ENCODE results near the gene GSTM2.
"Not testable (repeated sequence)": the region's sequence is repeated elsewhere in the genome, so short reads cannot be mapped to it uniquely, and the experiment has no call there.

Gene GSTM2

DNA sequence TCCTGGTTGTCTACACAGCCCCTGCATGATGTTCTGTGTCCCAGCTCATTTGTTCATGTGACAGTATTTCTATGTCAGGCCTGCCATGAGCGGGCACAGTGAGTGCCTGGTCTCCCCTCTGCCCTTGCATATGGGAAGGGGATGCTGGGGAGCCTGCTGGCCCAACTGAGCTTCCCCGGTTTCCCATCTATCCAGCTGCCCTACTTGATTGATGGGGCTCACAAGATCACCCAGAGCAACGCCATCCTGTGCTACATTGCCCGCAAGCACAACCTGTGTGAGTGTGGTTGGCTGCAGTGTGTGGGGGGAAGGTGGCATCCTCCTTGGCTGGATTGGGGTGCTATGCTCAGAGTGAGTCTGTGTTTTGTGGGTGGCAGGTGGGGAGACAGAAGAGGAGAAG, 10.5 kb upstream of the GSTM2 start:
- H3K36me3 ChIP-seq (ENCODE audit: control insufficient read depth, insufficient read depth, low read length) = no peaks in the 10 kb centered on the region
- peaks cover 3% of the 10 kb centered on the region for H3K4me1 ChIP-seq (ENCODE audit: control insufficient read depth, insufficient read depth, low read length)
- no peak overlapping the region for H3K9ac ChIP-seq (ENCODE audit: low read depth, low read length)
- no peaks in the 10 kb centered on the region for H3K9me3 ChIP-seq (ENCODE audit: control insufficient read depth, insufficient read depth, low read length)
- H3K4me3 ChIP-seq (ENCODE audit: low read depth, low read length) = no peak overlapping the region
- H3K27me3 ChIP-seq (ENCODE audit: control insufficient read depth, insufficient read depth, low read length) = peaks cover 13% of the 10 kb centered on the region

GRCh38 chr1:109657970-109658369, 9.9 kb upstream of the GSTM2 start:
- peaks cover 3% of the 10 kb centered on the region for H3K4me1 ChIP-seq (ENCODE audit: control insufficient read depth, insufficient read depth, low read length)
- H3K36me3 ChIP-seq (ENCODE audit: control insufficient read depth, insufficient read depth, low read length) = no peaks in the 10 kb centered on the region
- H3K4me3 ChIP-seq (ENCODE audit: low read depth, low read length) = no peak overlapping the region
- no peaks in the 10 kb centered on the region for H3K9me3 ChIP-seq (ENCODE audit: control insufficient read depth, insufficient read depth, low read length)
- peaks cover 13% of the 10 kb centered on the region for H3K27me3 ChIP-seq (ENCODE audit: control insufficient read depth, insufficient read depth, low read length)
- no peak overlapping the region for H3K9ac ChIP-seq (ENCODE audit: low read depth, low read length)

GRCh38 chr1:109658533-109659042, 9.3 kb upstream of the GSTM2 start:
- Histone ChIP-seq H3K9ac (ENCODE audit: low read depth, low read length) (no peak overlapping the region), H3K36me3 (ENCODE audit: control insufficient read depth, insufficient read depth, low read length) (no peaks in the 10 kb centered on the region), H3K9me3 (ENCODE audit: control insufficient read depth, insufficient read depth, low read length) (no peaks in the 10 kb centered on the region), H3K4me3 (ENCODE audit: low read depth, low read length) (no peak overlapping the region), H3K4me1 (ENCODE audit: control insufficient read depth, insufficient read depth, low read length) (peaks cover 3% of the 10 kb centered on the region), H3K27me3 (ENCODE audit: control insufficient read depth, insufficient read depth, low read length) (peaks cover 8% of the 10 kb centered on the region)

DNA sequence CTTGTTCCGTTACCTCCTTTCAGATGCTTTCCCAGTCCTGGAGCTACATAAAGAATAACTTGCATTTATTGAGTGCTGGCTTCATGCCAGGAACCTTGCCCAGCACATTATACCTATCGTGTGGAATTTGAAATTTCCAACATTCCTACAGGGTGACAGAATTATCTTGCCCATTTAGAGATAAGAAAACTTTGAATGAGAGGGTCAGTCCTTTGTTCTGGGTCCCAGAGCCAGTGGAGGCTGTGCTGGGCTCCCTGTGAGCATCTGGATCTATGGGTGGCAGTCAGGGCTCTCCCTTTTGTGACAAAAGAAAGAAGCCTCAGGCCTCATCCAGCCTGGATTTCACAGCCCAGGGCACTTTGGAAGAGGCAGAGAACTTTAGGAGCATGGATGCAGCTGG, 8.7 kb upstream of the GSTM2 start:
- no peaks in the 10 kb centered on the region for H3K9me3 ChIP-seq (ENCODE audit: control insufficient read depth, insufficient read depth, low read length)
- H3K4me1 ChIP-seq (ENCODE audit: control insufficient read depth, insufficient read depth, low read length) = peaks cover 3% of the 10 kb centered on the region
- no peak overlapping the region for H3K4me3 ChIP-seq (ENCODE audit: low read depth, low read length)
- H3K27me3 ChIP-seq (ENCODE audit: control insufficient read depth, insufficient read depth, low read length) = peaks cover 8% of the 10 kb centered on the region
- H3K9ac ChIP-seq (ENCODE audit: low read depth, low read length) = no peak overlapping the region
- H3K36me3 ChIP-seq (ENCODE audit: control insufficient read depth, insufficient read depth, low read length) = no peaks in the 10 kb centered on the region

- Histone ChIP-seq H3K36me3 (ENCODE audit: control insufficient read depth, insufficient read depth, low read length) (no peaks in the 10 kb centered on the region), H3K9me3 (ENCODE audit: control insufficient read depth, insufficient read depth, low read length) (no peaks in the 10 kb centered on the region), H3K4me1 (ENCODE audit: control insufficient read depth, insufficient read depth, low read length) (no peaks in the 10 kb centered on the region), H3K4me3 (ENCODE audit: low read depth, low read length) (no peak overlapping the region), H3K9ac (ENCODE audit: low read depth, low read length) (no peak overlapping the region), H3K27me3 (ENCODE audit: control insufficient read depth, insufficient read depth, low read length) (no peaks in the 10 kb centered on the region)
Measured at GRCh38 chr1:109659997-109660690, 7.7 kb upstream of the GSTM2 start.

DNA sequence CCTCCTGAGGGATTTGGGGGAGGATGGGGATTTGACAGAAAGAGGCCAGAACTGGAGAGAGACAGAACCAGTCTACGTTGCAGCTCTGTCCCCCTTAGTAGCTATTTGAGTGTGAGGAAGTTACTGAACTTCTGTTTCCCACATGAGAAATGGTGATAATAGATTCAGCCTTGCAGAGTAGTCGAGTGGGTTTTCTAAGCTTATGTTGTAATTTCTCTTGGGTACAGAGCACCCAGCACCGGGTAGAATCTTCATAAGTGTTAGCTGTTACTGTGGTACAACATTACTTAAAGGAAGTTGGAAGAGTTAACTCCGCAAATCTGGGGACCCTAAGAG, 7.2 kb upstream of the GSTM2 start:
- H3K4me3 ChIP-seq (ENCODE audit: low read depth, low read length); H3K27me3 ChIP-seq (ENCODE audit: control insufficient read depth, insufficient read depth, low read length); H3K36me3 ChIP-seq (ENCODE audit: control insufficient read depth, insufficient read depth, low read length); H3K9me3 ChIP-seq (ENCODE audit: control insufficient read depth, insufficient read depth, low read length); H3K9ac ChIP-seq (ENCODE audit: low read depth, low read length); H3K4me1 ChIP-seq (ENCODE audit: control insufficient read depth, insufficient read depth, low read length): not testable (repeated sequence)

DNA sequence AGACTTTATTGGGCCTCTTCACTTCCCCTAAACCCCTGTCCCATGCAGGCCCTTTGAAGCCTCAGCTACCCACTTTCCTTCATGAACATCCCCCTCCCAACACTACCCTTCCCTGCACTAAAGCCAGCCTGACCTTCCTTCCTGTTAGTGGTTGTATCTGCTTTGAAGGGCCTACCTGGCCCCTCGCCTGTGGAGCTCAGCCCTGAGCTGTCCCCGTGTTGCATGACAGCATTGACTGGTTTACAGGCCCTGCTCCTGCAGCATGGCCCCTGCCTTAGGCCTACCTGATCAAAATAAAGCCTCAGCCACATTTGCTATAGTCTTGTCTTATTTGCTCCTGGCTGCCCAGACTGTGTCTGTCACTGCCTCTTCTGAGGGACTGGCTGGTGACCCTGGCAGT, 6.5 kb upstream of the GSTM2 start:
- Histone ChIP-seq H3K4me1 (ENCODE audit: control insufficient read depth, insufficient read depth, low read length) (no peaks in the 10 kb centered on the region), H3K9me3 (ENCODE audit: control insufficient read depth, insufficient read depth, low read length) (no peaks in the 10 kb centered on the region), H3K27me3 (ENCODE audit: control insufficient read depth, insufficient read depth, low read length) (no peaks in the 10 kb centered on the region), H3K9ac (ENCODE audit: low read depth, low read length) (no peak overlapping the region), H3K36me3 (ENCODE audit: control insufficient read depth, insufficient read depth, low read length) (no peaks in the 10 kb centered on the region), H3K4me3 (ENCODE audit: low read depth, low read length) (no peak overlapping the region)

- no peaks in the 10 kb centered on the region for H3K4me1 ChIP-seq (ENCODE audit: control insufficient read depth, insufficient read depth, low read length)
- H3K4me3 ChIP-seq (ENCODE audit: low read depth, low read length) = no peak overlapping the region
- no peak overlapping the region for H3K9ac ChIP-seq (ENCODE audit: low read depth, low read length)
- H3K9me3 ChIP-seq (ENCODE audit: control insufficient read depth, insufficient read depth, low read length) = no peaks in the 10 kb centered on the region
- no peaks in the 10 kb centered on the region for H3K36me3 ChIP-seq (ENCODE audit: control insufficient read depth, insufficient read depth, low read length)
- no peaks in the 10 kb centered on the region for H3K27me3 ChIP-seq (ENCODE audit: control insufficient read depth, insufficient read depth, low read length)
Measured at GRCh38 chr1:109664671-109665070, 3.2 kb upstream of the GSTM2 start.

DNA sequence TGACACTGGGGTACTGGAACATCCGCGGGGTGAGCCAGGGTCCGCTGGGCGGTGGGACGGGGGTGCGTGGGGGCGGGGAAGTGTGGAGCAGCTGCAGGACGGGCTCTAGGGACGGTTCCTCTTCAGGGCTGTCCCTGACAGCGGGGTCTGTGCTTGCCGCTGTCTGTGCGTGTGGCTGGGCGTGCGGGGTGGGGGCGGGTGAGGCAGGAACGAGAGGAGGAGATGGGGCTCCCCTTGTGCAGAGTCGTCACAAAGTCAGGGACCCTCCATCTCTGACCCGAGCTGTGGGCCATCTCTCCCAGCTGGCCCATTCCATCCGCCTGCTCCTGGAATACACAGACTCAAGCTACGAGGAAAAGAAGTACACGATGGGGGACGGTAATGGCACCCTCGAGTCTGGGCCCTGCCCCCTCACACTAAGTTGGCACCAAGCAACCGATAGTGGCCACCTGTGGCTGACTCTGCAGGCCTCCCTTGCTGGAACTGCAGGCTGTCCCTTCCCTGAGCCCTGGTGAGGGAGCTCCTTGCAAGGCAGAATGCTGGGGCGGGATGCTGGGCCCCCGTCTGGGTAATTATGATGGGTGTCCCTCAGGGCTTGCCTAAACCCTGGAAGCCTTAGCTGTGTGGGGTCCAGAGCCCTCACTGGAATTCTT, 392 bp downstream of the GSTM2 start:
- Histone ChIP-seq H3K27me3 (ENCODE audit: control insufficient read depth, insufficient read depth, low read length) (no peaks in the 10 kb centered on the region), H3K4me1 (ENCODE audit: control insufficient read depth, insufficient read depth, low read length) (no peaks in the 10 kb centered on the region), H3K36me3 (ENCODE audit: control insufficient read depth, insufficient read depth, low read length) (no peaks in the 10 kb centered on the region), H3K9me3 (ENCODE audit: control insufficient read depth, insufficient read depth, low read length) (no peaks in the 10 kb centered on the region), H3K9ac (ENCODE audit: low read depth, low read length) (no peak overlapping the region), H3K4me3 (ENCODE audit: low read depth, low read length) (peak overlapping the region; percentile 43)

DNA sequence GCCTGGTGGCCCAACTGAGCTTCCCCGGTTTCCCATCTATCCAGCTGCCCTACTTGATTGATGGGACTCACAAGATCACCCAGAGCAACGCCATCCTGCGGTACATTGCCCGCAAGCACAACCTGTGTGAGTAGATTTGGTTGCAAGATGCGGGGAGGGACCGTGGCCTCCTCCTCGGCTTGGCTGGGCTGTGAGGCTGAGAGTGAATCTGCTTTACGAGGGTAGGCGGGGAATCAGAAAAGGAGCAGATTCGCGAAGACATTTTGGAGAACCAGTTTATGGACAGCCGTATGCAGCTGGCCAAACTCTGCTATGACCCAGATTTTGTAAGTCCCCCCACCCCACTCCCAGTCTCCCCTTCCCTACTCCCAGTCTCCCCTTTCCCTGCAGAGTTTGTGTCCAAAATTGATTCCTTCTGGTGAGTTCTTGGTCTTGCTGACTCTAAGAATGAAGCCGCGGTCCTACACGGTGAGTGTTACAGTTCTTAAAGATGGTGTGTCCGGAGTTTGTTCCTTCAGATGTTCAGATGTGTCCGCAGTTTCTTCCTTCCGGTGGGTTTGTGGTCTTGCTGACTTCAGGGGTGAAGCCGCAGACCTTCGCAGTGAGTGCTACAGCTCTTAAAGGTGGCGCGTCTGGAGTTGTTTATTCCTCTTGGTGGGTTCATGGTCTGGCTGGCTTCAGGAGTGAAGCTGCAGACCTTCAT, 1.5 kb downstream of the GSTM2 start:
- Histone ChIP-seq H3K9me3 (ENCODE audit: control insufficient read depth, insufficient read depth, low read length) (no peaks in the 10 kb centered on the region), H3K36me3 (ENCODE audit: control insufficient read depth, insufficient read depth, low read length) (no peaks in the 10 kb centered on the region), H3K4me3 (ENCODE audit: low read depth, low read length) (no peak overlapping the region), H3K27me3 (ENCODE audit: control insufficient read depth, insufficient read depth, low read length) (no peaks in the 10 kb centered on the region), H3K9ac (ENCODE audit: low read depth, low read length) (no peak overlapping the region), H3K4me1 (ENCODE audit: control insufficient read depth, insufficient read depth, low read length) (no peaks in the 10 kb centered on the region)

DNA sequence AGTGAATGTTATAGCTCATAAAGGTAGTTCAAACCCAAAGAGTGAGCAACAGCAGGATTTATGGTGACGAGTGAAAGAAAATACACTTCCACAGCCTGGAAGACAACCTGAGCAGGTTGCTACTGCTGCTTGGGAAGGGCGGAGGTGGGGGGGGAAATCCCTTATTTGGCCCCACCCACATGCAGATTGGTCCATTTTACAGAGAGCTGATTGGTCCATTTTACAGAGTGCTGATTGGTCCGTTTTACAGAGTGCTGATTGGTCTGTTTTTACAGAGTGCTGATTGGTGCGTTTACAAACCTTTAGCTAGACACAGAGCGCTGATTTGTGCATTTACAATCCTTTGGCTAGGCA, 2.1 kb downstream of the GSTM2 start:
- not testable (repeated sequence) for H3K27me3 ChIP-seq (ENCODE audit: control insufficient read depth, insufficient read depth, low read length); H3K4me3 ChIP-seq (ENCODE audit: low read depth, low read length); H3K9me3 ChIP-seq (ENCODE audit: control insufficient read depth, insufficient read depth, low read length); H3K4me1 ChIP-seq (ENCODE audit: control insufficient read depth, insufficient read depth, low read length); H3K9ac ChIP-seq (ENCODE audit: low read depth, low read length); H3K36me3 ChIP-seq (ENCODE audit: control insufficient read depth, insufficient read depth, low read length)

DNA sequence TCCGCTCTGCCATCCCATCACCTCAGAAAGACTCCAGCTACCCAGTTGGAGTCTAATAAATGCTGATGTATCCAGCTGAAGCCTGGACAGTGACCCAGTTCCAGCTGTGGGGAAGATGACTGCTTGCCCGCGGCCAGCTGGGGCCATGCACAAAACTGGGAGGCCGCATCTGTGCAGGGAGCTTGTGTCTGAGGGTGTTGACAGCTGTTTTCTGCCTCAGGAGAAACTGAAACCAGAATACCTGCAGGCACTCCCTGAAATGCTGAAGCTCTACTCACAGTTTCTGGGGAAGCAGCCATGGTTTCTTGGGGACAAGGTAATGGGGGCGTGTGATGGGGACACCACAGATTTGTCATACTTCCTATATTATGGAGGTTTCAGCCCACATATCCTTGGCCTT, 3.2 kb downstream of the GSTM2 start:
- H3K27me3 ChIP-seq (ENCODE audit: control insufficient read depth, insufficient read depth, low read length) = no peaks in the 10 kb centered on the region
- no peaks in the 10 kb centered on the region for H3K36me3 ChIP-seq (ENCODE audit: control insufficient read depth, insufficient read depth, low read length)
- no peaks in the 10 kb centered on the region for H3K9me3 ChIP-seq (ENCODE audit: control insufficient read depth, insufficient read depth, low read length)
- H3K4me1 ChIP-seq (ENCODE audit: control insufficient read depth, insufficient read depth, low read length) = no peaks in the 10 kb centered on the region
- H3K4me3 ChIP-seq (ENCODE audit: low read depth, low read length) = no peak overlapping the region
- no peak overlapping the region for H3K9ac ChIP-seq (ENCODE audit: low read depth, low read length)
